NCI-H774 (cell line): Measurements from ENCODE around the gene PEX5.
"Not testable (repeated sequence)": the region's sequence is repeated elsewhere in the genome, so short reads cannot be mapped to it uniquely, and the experiment has no call there.

Source experiments
- DNase-seq: peaks from one replicate; lab custom pipeline; 2025; lab: John Stamatoyannopoulos, UW

PEX5 gene

DNA sequence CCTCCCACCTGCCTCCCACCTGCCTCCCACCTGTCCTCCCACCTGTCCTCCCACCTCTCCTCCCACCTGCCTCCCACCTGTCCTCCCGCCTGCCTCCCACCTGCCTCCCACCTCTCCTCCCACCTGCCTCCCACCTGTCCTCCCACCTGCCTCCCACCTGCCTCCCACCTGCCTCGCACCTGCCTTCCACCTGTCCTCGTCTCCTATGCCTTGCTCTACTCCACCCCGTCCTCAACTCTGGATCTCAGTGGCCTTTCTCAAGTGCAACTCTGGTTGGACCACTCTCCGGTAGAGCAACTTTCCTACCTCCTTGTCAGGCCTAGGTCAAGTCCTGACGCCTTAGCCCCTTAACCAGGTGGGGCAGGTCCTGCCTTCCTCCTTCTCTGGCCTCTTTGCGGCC is 29.3 kb upstream of the PEX5 start:
- no peak for DNase-seq

DNA sequence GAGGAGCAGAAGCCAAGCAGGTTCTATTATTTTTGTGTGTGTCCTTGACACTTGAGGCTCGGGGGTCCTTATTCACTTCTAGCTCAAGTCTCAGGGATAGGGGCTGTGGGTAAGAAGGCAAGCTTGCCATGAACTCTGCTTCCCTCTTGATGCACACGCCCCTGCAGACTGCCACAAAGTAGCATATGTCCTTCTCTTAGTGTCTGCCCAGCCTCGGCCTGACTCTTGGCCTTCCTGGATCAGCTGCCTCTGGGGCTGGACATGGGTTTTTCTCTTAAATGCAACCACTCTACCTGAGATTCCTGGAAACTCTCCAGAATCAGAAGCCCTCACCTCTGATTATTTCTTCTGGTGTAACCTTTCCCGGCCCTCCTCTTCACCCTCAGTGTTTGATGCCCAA is 28.2 kb upstream of the PEX5 start:
- DNase-seq: no peak

DNA sequence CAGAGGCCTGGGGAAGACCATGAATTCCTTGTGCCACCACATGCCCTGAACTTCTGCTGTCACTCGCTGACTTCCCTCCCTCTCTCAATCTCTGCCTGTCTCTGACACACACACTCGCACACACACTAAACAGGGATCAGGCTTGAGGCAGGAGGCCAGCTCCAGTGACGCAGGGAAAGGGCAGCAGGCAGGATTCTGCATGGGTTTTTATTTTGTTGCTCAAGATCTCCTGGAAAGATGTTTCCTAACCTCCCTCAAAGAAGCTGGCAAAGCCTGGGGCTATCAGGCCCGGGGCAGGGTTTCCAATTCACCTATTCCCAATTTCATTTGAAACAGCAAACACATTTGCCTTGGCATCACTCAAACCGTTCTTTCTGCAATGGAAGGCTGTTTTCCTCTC is 27.7 kb upstream of the PEX5 start:
- no peak for DNase-seq

- peak; percentile 87 for DNase-seq
Observed at GRCh38 chr12:7162691-7163114, 26.8 kb upstream of the PEX5 start.

- DNase-seq: no peak
Observed at GRCh38 chr12:7169951-7170350, 19.5 kb upstream of the PEX5 start.

DNA sequence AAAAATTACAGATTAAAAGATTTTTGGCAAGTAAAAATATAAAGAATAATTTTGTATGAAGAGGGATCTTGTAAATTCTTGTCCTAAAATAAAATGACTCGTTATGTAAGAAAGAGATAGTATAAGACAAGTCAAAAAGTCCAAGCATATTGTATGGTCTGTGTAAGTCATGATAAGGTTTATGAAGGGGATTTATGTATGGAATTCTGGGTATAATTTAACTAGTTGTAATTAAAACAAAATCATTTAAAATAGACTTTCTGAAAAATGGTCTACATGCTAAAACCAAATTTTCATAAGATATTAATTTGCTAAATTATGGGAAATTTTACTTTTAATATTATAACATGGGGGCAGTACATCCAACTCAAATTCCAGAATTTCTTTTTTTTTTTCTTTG is 17.6 kb upstream of the PEX5 start:
- DNase-seq: no peak

DNA sequence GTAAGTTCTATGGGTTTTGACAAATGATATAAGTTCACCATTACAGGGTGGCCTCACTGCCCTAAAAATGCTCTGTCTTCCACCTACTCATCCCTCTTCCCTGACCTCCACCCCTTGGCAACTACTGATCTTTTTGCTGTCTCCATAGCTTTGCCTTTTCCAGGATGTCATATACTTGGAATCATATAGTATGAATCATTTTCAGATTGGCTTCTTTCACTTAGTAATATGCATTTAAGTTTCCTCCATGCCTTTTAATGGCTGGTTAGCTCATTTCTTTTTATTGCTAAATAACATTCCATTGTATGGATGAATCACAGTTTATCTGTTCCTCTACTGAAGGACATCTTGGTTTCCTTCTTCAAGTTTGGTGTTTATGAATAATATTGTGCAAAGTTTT is 14.0 kb upstream of the PEX5 start:
- no peak for DNase-seq

GRCh38 chr12:7176595-7176994 is 12.9 kb upstream of the PEX5 start:
- DNase-seq: no peak

DNA sequence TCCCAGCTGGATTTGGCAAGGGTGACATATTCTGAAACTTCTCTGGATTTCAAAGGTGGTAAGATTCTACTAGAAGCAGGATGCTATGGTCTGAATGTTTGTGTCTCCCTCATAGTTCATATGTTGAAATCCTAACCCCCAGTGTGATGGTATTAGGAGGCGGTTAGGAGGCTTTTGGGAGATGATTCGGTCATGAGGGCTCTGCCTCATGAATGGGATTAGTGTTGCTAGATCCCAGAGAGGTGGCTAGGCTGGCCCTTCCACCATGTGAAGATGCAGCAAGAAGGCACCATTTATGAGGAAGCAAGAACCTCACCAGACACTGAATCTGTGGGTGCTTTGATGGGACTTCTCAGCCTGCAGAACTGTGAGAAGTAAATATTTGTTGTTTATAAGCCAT is 11.0 kb upstream of the PEX5 start:
- DNase-seq: no peak

DNA sequence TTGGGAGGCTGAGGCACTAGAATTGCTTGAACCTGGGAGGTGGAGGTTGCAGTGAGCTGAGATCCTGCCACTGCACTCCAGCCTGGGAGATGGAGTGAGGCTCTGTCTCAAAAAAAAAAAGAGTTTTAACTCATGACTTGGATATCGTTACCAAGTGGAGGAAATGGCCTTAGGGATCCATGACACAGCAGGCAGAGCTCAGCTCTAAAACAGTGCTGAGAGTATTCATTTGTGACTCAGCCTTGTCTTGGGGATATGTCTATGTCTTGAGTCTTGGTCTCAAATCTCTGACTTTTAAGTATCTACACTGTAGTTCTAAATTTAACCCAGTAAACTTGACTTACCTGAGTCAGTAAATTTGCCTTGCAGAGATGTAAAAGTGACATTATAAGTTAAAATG is 8.8 kb upstream of the PEX5 start:
- DNase-seq: no peak

- not testable (repeated sequence) for DNase-seq
Observed at GRCh38 chr12:7186058-7186457, 3.4 kb upstream of the PEX5 start.

- DNase-seq: peak; percentile 57
Observed at GRCh38 chr12:7188562-7189397, 706 bp upstream of the PEX5 start.

- DNase-seq: peak; percentile 5
Observed at GRCh38 chr12:7190268-7191055, 976 bp downstream of the PEX5 start.

GRCh38 chr12:7193674-7194073 is 4.2 kb downstream of the PEX5 start:
- no peak for DNase-seq

DNA sequence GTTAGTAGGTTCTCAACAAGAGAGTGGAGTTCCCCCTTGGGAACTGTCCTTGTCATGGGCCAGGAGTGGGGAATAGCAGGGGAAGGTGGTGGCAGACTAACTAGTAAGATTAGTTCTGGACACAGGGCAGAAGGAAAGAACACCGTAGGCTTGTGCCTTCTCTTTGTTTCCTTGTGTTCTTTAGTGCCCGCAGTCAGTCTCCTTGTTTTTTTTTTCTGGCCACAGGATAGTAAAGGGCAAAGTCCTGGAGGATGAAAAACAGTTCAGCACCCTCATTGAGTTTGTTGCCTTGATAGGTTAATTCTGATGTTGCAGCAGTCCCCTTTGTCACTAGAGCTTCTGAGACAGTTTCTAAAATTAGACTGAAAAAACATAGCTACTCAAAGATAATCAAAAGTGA is 8.4 kb downstream of the PEX5 start:
- no peak for DNase-seq

DNA sequence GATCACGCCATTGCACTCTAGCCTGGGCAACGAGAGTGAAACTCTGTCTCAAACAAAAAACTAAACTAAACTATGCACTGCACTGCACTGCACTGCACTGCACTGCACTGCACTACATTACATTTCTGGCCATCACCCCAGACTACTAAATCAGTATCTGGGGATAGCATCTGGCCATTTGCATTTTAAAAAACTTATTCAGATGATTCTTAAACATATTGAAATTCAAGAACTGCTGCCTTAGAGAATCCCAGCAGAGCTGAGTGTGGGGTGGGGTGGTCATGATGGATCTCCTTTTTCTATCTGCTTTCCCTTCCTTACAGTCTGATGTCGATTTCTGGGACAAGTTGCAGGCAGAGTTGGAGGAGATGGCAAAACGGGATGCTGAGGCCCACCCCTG is 13.6 kb downstream of the PEX5 start:
- no peak for DNase-seq

GRCh38 chr12:7205091-7205490 is 15.6 kb downstream of the PEX5 start:
- no peak for DNase-seq

DNA sequence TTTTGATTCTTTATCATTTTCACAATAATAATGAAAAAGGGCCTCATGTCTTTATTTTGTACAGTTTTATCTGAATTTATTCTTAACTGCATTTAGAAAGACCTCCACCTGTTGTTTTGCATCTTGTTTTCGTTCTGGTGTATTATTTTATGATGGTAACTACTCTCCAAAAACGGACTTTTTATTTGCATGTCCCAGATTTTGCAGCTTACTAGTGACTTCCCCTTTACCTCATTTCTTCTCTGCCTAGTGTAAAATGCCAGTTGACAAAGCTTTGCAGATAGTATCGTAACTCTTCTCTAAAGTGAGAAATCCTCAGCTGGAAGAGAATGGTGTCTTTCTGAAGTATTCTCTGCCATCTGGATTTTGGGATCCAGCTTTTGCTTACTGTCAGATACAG is 17.2 kb downstream of the PEX5 start:
- DNase-seq: no peak

- DNase-seq: no peak
Observed at GRCh38 chr12:7207866-7208625, 18.6 kb downstream of the PEX5 start.

GRCh38 chr12:7209958-7210357 is 20.5 kb downstream of the PEX5 start:
- DNase-seq: no peak

- no peak for DNase-seq
Observed at GRCh38 chr12:7210642-7211151, 21.2 kb downstream of the PEX5 start.

- DNase-seq: no peak
Observed at GRCh38 chr12:7212678-7213077, 23.2 kb downstream of the PEX5 start.
